ENCODE results near the gene LIMS2.

Gene LIMS2

GRCh38 chr2:127619203-127619590 is 56.1 kb downstream of the LIMS2 start:
- DNase-seq = no peak

- no peak for DNase-seq
These were observed 56.7 kb downstream of the LIMS2 start for GRCh38 chr2:127618551-127619202.

GRCh38 chr2:127615511-127616166 is 59.7 kb downstream of the LIMS2 start:
- no peak for DNase-seq

GRCh38 chr2:127614731-127615130 is 60.6 kb downstream of the LIMS2 start:
- no peak for DNase-seq

GRCh38 chr2:127614246-127614645 is 61.1 kb downstream of the LIMS2 start:
- DNase-seq = no peak

- DNase-seq = no peak
These were observed 63.1 kb downstream of the LIMS2 start for GRCh38 chr2:127612111-127612822.

- DNase-seq = no peak
These were observed 64.0 kb downstream of the LIMS2 start for GRCh38 chr2:127611076-127611925.

- DNase-seq = no peak
These were observed 64.8 kb downstream of the LIMS2 start for GRCh38 chr2:127610561-127610960.

GRCh38 chr2:127609818-127610217 is 65.5 kb downstream of the LIMS2 start:
- DNase-seq = no peak

- no peak for DNase-seq
These were observed 66.1 kb downstream of the LIMS2 start for GRCh38 chr2:127609031-127609751.

- DNase-seq = no peak
These were observed 67.0 kb downstream of the LIMS2 start for GRCh38 chr2:127608061-127609030.

GRCh38 chr2:127607399-127607908 is 67.9 kb downstream of the LIMS2 start:
- DNase-seq = no peak

- DNase-seq = no peak
These were observed 68.5 kb downstream of the LIMS2 start for GRCh38 chr2:127606625-127607398.

GRCh38 chr2:127605691-127606263 is 69.6 kb downstream of the LIMS2 start:
- no peak for DNase-seq

GRCh38 chr2:127604986-127605385 is 70.3 kb downstream of the LIMS2 start:
- no peak for DNase-seq

- DNase-seq = no peak
These were observed 76.1 kb downstream of the LIMS2 start for GRCh38 chr2:127599211-127599610.

- DNase-seq = no peak
These were observed 76.6 kb downstream of the LIMS2 start for GRCh38 chr2:127598711-127599110.

GRCh38 chr2:127597984-127598380 is 77.3 kb downstream of the LIMS2 start:
- DNase-seq = no peak

GRCh38 chr2:127597046-127597983 is 78.0 kb downstream of the LIMS2 start:
- DNase-seq = no peak
